Fibroblast of pulmonary artery (primary cell): ENCODE measurements around the gene ABHD5.

Experiments
- DNase-seq: peaks from one replicate; pipeline ENCODE4 v3.0.0-alpha.2; 2010; ENCODE audit warnings: low read depth
- H3K4me3 ChIP-seq: replicated peaks from 2 replicates; pipeline ENCODE4 v1.5.1; 2011; ENCODE audit warnings: low read depth, mild to moderate bottlenecking, control low read depth, low read length, moderate library complexity
- CTCF ChIP-seq: IDR thresholded peaks from 2 replicates; pipeline ENCODE4 v1.5.1; 2011; ENCODE audit warnings: mild to moderate bottlenecking, control low read depth, low read length, inconsistent platforms; ENCODE audit errors: missing control alignments

The ABHD5 gene

GRCh38 chr3:43755516-43756200 is 64.9 kb downstream of the ABHD5 start:
- TF ChIP-seq CTCF: no peak
- H3K4me3 ChIP-seq: no peak overlapping the region
- DNase-seq: no peak

GRCh38 chr3:43757666-43758321 is 67.1 kb downstream of the ABHD5 start:
- DNase-seq: no peak
- no peak for TF ChIP-seq CTCF
- no peak overlapping the region for H3K4me3 ChIP-seq

GRCh38 chr3:43758592-43759225 is 68.0 kb downstream of the ABHD5 start:
- no peak overlapping the region for H3K4me3 ChIP-seq
- TF ChIP-seq CTCF: no peak
- DNase-seq: no peak

GRCh38 chr3:43759297-43759782 is 68.6 kb downstream of the ABHD5 start:
- peak; percentile 34 for TF ChIP-seq CTCF
- DNase-seq: peak; percentile 57
- no peak overlapping the region for H3K4me3 ChIP-seq

GRCh38 chr3:43759938-43760337 is 69.2 kb downstream of the ABHD5 start:
- DNase-seq: no peak
- no peak for TF ChIP-seq CTCF
- no peak overlapping the region for H3K4me3 ChIP-seq

- no peak overlapping the region for H3K4me3 ChIP-seq
- TF ChIP-seq CTCF: no peak
Measured at GRCh38 chr3:43760938-43761337, 70.2 kb downstream of the ABHD5 start.

More at GRCh38 chr3:43760938-43761337, 70.2 kb downstream of the ABHD5 start:
- DNase-seq: no peak
